T-helper 1 cell treated with Interleukin-12 subunit alpha and Interleukin-12 subunit beta and Interleukin-4 antibody, amounts not matched to agents 30 μg/mL and 1 μg/mL, for 36 hours (primary cell): ENCODE data around the gene GSG1L2.

Experiments used
- H3K27ac Mint-ChIP-seq: one replicate; pipeline ENCODE4 v1.8.0; 2021; ENCODE audit warnings: mild to moderate bottlenecking, mixed read lengths
- H3K27me3 Mint-ChIP-seq: one replicate; pipeline ENCODE4 v1.8.0; 2021; ENCODE audit warnings: low read depth, mixed read lengths
- H3K36me3 Mint-ChIP-seq: one replicate; pipeline ENCODE4 v1.8.0; 2021; ENCODE audit warnings: low read depth, mixed read lengths
- H3K4me1 Mint-ChIP-seq: one replicate; pipeline ENCODE4 v1.8.0; 2021; ENCODE audit warnings: low read depth, mixed read lengths
- H3K4me3 Mint-ChIP-seq: one replicate; pipeline ENCODE4 v1.8.0; 2021; ENCODE audit warnings: mild to moderate bottlenecking, moderate library complexity, mixed read lengths
- H3K9me3 Mint-ChIP-seq: one replicate; pipeline ENCODE4 v1.8.0; 2021; ENCODE audit warnings: mixed read lengths

Gene GSG1L2

DNA sequence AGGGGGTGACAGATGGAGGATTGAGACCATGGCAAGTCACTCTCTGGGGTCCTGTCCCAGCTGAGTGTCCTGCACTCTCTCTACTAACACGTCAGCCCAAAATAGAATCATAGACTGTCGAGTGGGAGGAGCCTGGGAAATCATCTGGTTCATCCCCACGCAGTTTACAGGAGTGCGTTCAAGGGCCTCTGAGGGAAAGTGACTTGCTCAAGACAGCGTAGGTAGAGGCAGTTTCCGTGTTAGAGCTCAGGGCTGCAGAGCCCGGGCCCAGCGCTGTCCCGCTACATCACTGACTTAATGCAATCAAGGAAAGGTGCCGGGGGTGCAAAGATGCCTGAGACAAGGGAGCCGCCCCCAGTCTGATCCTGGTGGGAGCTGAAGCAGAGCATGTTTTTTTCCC is 10.3 kb downstream of the GSG1L2 start:
- no peaks in the 10 kb centered on the region for H3K36me3 Mint-ChIP-seq
- no peak overlapping the region for H3K27ac Mint-ChIP-seq
- peaks cover 4% of the 10 kb centered on the region for H3K9me3 Mint-ChIP-seq

DNA sequence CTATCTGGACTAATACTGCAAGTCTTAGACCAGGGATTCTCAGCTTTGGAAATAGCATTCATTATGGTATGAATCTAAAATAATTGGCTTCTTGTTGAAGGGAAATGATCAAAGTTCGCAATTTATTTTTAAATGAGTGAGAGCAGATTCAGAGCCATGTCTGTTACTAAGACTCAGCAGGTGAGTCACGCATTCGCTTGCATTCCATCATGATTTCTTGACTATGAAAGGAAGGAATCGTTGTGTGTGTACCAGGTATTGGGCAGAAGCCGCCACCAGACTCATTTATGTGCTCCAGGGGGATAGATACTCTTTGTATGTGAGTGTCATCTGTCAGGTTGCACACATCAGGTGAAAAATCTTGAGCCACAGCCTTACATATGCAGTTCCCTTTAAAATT is 10.8 kb downstream of the GSG1L2 start:
- Mint-ChIP-seq H3K27me3 (no peaks in the 10 kb centered on the region), H3K27ac (no peak overlapping the region), H3K4me1 (no peaks in the 10 kb centered on the region), H3K9me3 (no peaks in the 10 kb centered on the region), H3K4me3 (no peak overlapping the region), H3K36me3 (no peaks in the 10 kb centered on the region)

More for the DNA sequence above, 10.3 kb downstream of the GSG1L2 start:
- Mint-ChIP-seq H3K27me3 (no peaks in the 10 kb centered on the region), H3K4me1 (no peaks in the 10 kb centered on the region), H3K4me3 (no peak overlapping the region)

DNA sequence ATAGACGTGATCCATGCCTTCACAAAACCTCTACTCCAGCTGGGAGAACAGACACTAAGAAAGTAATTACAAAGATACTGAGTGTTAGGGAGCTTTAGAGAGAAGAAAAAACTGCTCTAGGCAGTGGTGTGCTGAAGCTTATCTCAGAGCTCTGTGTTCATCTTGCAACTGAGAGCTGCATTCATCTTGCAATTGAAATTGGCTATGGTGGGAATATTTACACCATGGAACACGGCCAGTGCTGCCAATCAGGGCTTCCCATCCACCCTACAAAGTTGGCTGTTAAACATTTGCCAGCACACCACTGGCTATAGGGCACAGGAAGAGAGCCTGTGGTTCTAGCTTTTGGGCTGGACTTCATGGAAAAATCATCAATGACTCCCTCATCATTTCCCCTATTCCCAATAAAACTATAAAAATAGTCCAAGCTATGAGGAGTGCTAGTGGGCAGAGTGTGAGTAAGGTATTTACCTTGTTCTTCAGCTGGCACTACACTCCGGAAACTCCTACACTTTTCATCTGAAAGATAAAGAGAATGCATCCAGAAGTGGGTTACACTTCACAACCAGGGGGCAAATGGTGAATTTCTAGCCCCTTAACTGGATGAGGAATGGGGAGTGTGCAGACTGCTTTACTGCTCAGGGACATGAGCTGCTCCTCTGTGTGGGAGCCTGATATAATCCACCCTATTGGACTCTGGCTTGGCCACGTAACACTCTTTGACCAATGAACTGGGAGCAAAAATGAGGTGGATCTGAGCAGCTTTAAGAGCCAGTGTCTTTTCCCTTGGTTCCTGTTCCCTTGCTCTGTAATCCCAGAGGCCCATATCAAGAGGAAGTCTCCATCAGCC is 11.6 kb downstream of the GSG1L2 start:
- no peaks in the 10 kb centered on the region for H3K36me3 Mint-ChIP-seq
- H3K27ac Mint-ChIP-seq: no peak overlapping the region
- no peaks in the 10 kb centered on the region for H3K9me3 Mint-ChIP-seq
- H3K4me3 Mint-ChIP-seq: no peak overlapping the region
- no peaks in the 10 kb centered on the region for H3K4me1 Mint-ChIP-seq
- H3K27me3 Mint-ChIP-seq: no peaks in the 10 kb centered on the region

DNA sequence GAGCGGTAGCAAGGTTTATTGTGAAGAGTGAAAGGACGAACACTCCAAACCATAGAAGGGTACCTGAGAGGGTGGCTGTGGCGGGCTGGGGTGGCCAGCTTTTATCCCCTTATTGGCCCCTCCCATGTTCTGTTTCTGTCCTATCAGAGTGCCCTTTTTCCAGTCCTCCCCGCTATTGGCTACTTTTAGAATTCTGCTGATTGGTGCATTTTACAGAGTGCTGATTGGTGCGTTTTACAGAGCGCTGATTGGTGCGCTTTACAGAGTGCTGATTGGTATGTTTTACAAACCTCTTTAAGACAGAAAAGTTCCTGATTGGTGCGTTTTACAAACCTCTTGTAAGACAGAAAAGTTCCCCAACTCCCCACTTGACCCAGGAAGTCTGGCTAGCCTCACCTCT is 12.5 kb downstream of the GSG1L2 start:
- H3K4me3 Mint-ChIP-seq: no peak overlapping the region
- no peaks in the 10 kb centered on the region for H3K9me3 Mint-ChIP-seq
- no peaks in the 10 kb centered on the region for H3K27me3 Mint-ChIP-seq
- no peak overlapping the region for H3K27ac Mint-ChIP-seq
- no peaks in the 10 kb centered on the region for H3K36me3 Mint-ChIP-seq
- no peaks in the 10 kb centered on the region for H3K4me1 Mint-ChIP-seq

DNA sequence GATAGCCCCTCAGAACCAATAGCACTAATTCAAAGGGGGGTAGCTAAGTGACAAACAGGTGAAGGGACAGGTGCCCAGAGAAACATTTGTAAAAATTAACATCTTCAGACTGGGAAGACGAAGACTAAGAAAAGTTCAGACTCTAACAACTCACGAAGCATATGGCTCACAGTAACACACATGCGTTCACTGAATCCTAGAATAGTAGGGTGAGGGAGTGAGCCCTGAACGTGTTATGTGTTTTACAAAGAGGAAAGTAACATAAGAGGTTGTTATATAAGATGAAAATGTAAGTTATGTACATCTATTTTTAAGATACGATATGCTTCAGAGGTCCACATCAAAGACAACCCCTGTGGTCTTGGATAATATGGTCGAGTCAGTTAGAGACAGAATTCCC is 15.2 kb downstream of the GSG1L2 start:
- Mint-ChIP-seq H3K27ac (no peak overlapping the region), H3K36me3 (no peaks in the 10 kb centered on the region), H3K4me3 (no peak overlapping the region), H3K27me3 (no peaks in the 10 kb centered on the region), H3K9me3 (no peaks in the 10 kb centered on the region), H3K4me1 (no peaks in the 10 kb centered on the region)

DNA sequence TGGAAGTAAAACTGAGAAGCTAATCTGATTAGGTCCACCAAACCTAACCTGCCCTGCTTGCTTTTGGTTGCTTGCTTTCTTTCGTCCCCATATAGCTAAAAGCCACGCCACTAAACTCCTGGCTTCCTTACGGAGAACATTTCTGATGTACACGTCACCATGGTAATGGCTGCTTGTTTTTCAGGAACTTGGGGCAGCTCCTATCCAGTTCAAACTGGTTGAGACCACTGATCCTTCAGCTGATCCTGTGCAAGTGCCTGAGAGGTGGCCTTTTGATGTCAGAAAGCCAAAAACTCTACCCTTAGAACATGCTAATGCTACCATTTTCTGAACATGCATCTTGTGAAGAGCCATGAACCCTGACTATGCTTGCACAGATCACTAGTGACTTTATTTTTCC is 16.1 kb downstream of the GSG1L2 start:
- Mint-ChIP-seq H3K4me3 (no peak overlapping the region), H3K36me3 (no peaks in the 10 kb centered on the region), H3K9me3 (no peaks in the 10 kb centered on the region), H3K27ac (no peak overlapping the region), H3K4me1 (no peaks in the 10 kb centered on the region), H3K27me3 (no peaks in the 10 kb centered on the region)

DNA sequence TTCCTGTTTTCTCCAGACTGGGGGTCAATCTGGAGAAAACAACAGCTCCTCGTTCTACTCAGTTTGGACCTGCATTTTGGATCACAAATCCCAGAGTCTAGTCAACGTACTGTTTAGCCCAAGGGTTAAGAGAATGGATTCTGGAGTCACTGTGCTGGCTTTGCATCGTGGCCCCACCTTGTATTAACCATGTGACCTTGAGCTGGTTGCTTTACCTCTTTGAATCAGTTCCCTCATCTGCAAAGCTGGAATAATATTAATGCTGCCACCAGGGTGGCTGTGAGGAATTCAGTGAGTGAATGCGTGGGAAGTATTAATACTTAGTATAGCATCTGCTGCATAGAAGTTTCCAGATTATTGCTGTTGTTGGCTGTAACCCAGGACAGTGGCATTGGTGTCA is 19.2 kb downstream of the GSG1L2 start:
- H3K4me3 Mint-ChIP-seq: no peak overlapping the region
- H3K36me3 Mint-ChIP-seq: no peaks in the 10 kb centered on the region
- H3K9me3 Mint-ChIP-seq: no peaks in the 10 kb centered on the region
- no peaks in the 10 kb centered on the region for H3K4me1 Mint-ChIP-seq
- H3K27me3 Mint-ChIP-seq: no peaks in the 10 kb centered on the region
- H3K27ac Mint-ChIP-seq: no peak overlapping the region

DNA sequence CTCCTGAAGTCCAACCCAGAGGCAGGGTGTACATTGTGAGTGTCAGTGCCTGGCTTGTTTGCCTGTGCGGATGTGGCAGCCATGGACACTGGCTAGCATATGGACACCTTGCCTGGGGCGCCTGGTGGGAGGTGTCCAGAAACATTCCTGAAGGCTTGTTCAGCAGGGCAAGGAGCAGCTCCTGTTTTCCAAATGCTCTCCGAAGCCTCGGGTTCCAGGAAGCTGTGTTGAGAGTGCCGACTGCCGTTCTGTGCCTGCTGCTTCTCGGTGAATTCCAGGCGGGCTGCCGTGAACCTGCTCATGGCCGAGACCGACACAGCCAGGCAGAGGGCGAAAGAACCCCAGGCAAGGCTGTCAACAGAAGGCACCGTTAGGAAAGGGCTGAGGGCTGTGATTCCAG is 19.6 kb downstream of the GSG1L2 start:
- Mint-ChIP-seq H3K4me3 (no peak overlapping the region), H3K27ac (no peak overlapping the region), H3K4me1 (no peaks in the 10 kb centered on the region), H3K36me3 (no peaks in the 10 kb centered on the region), H3K9me3 (no peaks in the 10 kb centered on the region), H3K27me3 (no peaks in the 10 kb centered on the region)

DNA sequence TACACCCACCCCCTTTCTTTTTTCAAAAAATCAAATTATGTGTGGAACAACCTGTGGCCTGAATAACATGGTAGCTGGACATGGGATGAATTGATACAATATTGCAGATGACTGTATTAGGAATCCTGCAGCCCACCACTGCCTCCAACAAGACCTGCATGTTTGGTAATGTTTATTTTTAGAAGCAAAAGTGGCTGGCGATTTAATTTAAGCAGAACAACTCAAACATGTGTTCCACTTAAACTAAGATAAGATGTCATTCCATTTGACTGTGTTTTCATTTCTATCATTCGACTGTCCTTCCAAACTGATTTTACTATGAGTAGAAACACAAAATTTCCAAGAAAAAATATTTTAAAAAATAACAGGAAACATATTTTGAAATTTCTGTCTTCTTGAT is 20.4 kb downstream of the GSG1L2 start:
- Mint-ChIP-seq H3K4me1 (no peaks in the 10 kb centered on the region), H3K27ac (no peak overlapping the region), H3K4me3 (no peak overlapping the region), H3K9me3 (no peaks in the 10 kb centered on the region), H3K36me3 (no peaks in the 10 kb centered on the region), H3K27me3 (no peaks in the 10 kb centered on the region)

DNA sequence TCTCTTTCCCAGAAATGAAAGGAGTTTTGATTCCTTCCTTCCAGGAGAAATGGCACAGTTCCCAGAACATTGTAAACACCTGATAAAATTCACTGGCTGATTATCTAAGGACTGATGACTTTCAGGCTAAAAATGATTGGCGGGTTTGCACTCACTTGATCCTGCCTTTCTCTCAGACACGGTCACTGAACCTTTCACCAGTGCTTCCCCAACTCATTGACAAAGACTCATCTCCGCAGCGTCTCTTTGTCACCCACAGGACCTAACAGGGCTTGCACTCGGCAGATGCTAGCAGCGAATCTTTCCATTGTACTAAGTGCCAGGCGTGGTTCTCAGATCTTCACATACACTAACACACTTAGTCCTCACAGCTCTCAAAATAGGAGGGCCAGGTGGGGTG is 23.2 kb downstream of the GSG1L2 start:
- Mint-ChIP-seq H3K4me1 (no peaks in the 10 kb centered on the region), H3K36me3 (no peaks in the 10 kb centered on the region), H3K4me3 (no peak overlapping the region), H3K9me3 (no peaks in the 10 kb centered on the region), H3K27me3 (no peaks in the 10 kb centered on the region), H3K27ac (no peak overlapping the region)

DNA sequence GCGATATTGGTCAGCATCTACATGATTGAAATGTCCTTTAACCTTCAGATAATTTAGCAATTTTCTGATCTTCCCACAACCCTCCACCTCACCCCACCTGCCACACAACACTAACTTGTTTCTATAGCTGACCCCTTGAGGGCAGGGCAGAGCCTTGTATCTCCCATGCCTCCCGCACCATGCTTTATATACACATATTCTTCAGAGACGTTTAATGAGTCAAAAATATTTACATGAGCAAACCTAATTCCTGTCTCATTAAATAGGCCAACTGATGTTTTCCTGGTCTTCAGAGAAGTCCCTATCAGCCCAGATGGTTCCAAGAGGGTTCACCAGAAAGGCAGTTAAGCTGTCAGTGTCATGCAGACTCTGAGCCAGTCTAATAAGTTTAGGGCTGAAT is 23.9 kb downstream of the GSG1L2 start:
- Mint-ChIP-seq H3K4me1 (no peaks in the 10 kb centered on the region), H3K9me3 (no peaks in the 10 kb centered on the region), H3K36me3 (no peaks in the 10 kb centered on the region), H3K27me3 (no peaks in the 10 kb centered on the region), H3K4me3 (no peak overlapping the region), H3K27ac (no peak overlapping the region)

DNA sequence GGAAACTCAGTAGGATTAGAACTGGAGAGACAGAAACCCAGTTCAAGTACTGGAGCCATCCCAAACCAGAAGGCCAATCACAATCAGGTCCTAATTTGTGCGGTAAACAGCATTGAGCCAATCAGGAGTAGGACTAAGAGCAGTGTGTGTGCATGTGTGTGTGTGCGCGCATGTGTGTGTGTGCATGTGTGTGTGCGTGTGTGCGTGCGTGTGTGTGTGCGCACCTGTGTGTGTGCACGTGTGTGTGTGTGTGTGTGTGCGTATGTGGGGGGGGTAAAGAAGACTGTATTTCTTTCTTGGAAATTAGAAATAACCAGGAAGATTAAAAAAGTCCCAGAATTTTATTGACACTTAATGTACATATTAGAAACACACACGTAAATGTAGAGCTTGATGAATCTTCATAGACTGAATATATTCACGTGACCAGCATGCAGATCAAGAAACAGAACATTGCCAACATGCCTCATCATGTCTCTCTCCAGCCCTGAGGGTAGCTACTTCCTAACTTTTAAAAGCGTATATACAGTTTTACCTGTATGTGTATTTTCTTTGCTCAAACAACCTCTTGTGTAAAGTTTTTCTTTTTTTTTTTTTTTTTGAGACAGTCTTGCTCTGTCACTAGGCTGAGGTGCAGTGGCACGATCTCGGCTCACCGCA is 29.6 kb downstream of the GSG1L2 start:
- Mint-ChIP-seq H3K36me3 (no peaks in the 10 kb centered on the region), H3K9me3 (no peaks in the 10 kb centered on the region), H3K27me3 (no peaks in the 10 kb centered on the region), H3K4me1 (no peaks in the 10 kb centered on the region), H3K4me3 (no peak overlapping the region), H3K27ac (no peak overlapping the region)

DNA sequence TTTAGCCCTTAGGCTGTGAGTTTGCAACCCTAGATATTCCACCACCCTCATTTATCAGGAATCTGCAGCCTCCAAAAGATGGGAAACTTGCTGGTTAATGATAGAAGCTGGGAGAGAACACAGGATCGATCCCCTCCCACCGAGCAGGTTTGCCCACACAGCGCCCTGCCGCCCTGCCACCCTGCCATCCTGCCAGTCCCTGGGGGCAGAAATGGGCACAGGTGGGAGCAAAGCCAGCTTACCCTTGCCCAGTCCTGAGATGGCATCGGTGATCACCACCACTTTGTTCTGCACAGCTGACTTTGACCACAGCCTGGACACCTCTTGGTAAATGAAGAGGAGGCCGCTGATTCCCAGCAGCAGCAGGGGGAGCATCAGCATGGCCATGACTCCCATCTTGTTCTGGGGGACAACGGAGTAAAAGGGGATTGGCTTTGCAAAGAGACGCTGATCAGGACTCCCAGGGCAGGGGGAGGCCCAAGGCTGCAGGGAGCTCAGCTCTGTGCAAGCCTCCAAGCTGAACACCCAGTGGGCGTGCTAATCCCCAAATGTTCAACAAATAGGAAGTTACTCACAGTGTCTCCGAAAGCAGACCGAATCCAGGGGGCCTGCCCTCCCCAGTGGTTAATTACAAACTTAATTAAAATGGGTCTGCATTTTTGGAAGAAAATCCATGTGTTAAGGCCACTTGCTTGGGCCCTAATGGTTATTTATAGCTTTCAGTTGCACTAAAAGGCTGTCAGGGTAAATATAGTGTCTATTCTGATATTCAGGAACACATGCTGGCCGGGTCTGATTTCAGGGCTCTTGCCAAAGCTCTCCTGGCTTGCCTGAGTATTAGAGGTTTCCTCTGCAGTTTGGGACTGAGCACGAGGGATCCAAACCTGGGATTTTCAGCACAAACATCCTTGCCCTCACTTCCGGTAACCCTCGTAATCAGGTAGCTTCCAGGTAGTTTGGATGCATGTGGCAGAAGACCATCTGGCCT is 30.7 kb downstream of the GSG1L2 start, which contains the start of gene DHRS7C:
TSS of gene DHRS7C (minus strand) at position 704 of the 988 bp plus-strand sequence. CDS start at position 396, 308 bp downstream.
- no peaks in the 10 kb centered on the region for H3K27me3 Mint-ChIP-seq
- no peak within 1 kb of the TSS for H3K4me3 Mint-ChIP-seq
- H3K27ac Mint-ChIP-seq: no peak within 1 kb of the TSS
- H3K4me1 Mint-ChIP-seq: no peaks in the 10 kb centered on the region
- H3K36me3 Mint-ChIP-seq: no peaks in the 10 kb centered on the region
- no peaks in the 10 kb centered on the region for H3K9me3 Mint-ChIP-seq

DNA sequence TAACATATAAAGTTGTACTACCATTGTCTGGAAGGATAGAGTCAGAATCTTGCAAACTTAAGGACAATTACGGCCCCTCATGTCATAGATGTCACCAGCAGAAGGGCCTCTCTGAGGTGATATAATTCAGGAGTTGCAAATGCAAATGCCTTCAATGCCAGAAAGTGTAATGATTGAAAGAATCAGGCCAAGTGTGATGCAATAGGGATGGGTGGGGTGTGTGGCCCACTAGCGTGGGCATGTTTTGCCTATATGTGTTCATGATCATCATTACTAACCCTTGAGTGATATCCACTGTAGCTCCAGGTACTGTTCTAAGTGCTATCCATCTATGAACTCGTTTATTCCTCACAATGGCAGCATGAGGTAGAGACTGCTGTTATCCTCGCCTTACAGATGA is 31.6 kb downstream of the GSG1L2 start:
- no peak overlapping the region for H3K4me3 Mint-ChIP-seq
- no peaks in the 10 kb centered on the region for H3K36me3 Mint-ChIP-seq
- H3K4me1 Mint-ChIP-seq: no peaks in the 10 kb centered on the region
- H3K9me3 Mint-ChIP-seq: no peaks in the 10 kb centered on the region
- H3K27ac Mint-ChIP-seq: no peak overlapping the region
- H3K27me3 Mint-ChIP-seq: no peaks in the 10 kb centered on the region
